GM10847 (cell line): ENCODE measurements around the gene PKD1.

Source experiments
- POLR2A ChIP-seq: IDR thresholded peaks from 2 replicates; pipeline ENCODE4 v1.6.1; 2011; ENCODE audit not compliant: insufficient read length; ENCODE audit errors: extremely low read depth

The PKD1 gene

GRCh38 chr16:2158262-2158638 lies 22.6 kb upstream of the PKD1 start:
- no peak for TF ChIP-seq POLR2A

DNA sequence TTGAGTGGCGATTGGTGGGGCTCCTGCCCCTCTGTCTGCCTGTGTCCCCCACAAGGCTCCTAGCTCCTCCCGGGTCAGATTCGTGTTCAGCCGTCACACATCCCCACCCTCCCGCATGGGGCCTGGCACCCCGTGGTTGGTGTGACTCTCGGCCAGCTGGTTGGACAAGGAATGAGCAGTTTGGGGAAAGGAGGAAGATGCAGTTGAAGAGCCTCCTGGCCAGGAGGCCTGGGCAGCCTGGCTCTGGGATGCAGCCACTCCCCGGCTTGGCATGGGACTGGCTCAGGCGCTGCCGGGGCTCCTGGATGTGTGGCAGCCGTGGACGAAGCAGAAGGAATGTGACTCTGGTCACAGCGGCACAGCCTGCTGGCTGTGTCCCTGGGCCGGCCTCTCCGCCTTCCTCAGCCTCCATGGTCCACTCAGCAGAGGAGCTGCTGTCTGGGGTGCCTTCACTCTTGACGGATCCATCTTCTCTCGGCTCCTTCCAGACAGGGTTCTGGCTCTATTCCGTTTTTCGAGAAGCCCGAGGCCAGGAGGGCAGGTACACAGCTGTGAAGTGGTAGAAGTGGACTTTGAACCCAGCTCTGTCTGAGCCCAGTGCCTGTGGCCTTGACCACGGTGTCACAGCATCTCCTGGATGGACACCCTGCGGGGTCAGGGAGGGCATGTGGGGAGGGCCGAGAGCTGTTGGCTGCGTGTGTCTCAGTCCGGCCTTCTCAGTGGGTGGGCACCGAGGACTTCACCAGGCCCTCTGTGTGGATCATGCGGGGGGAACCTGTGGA lies 22.0 kb upstream of the PKD1 start:
- no peak for TF ChIP-seq POLR2A

DNA sequence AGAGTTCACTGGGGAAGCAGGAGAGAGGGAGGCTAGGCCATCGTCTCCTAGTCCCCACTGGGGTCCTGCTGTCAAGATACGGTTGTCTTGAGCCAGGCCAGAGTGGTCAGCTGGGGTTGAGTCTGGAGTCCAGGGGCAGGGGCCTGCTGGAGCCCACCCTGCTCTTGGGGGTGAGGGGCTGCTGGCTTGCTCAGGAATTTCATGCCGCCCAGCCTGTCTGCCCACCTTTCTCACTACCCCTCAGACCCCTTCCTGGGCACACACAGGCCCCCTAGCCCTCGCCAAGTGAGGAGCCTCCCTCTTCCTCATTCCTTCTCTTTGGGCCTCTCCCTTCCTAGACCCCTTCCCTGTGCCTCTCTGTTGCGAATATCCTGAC lies 21.1 kb upstream of the PKD1 start:
- no peak for TF ChIP-seq POLR2A

- TF ChIP-seq POLR2A = no peak
Measured at GRCh38 chr16:2155977-2156848, 20.5 kb upstream of the PKD1 start.

DNA sequence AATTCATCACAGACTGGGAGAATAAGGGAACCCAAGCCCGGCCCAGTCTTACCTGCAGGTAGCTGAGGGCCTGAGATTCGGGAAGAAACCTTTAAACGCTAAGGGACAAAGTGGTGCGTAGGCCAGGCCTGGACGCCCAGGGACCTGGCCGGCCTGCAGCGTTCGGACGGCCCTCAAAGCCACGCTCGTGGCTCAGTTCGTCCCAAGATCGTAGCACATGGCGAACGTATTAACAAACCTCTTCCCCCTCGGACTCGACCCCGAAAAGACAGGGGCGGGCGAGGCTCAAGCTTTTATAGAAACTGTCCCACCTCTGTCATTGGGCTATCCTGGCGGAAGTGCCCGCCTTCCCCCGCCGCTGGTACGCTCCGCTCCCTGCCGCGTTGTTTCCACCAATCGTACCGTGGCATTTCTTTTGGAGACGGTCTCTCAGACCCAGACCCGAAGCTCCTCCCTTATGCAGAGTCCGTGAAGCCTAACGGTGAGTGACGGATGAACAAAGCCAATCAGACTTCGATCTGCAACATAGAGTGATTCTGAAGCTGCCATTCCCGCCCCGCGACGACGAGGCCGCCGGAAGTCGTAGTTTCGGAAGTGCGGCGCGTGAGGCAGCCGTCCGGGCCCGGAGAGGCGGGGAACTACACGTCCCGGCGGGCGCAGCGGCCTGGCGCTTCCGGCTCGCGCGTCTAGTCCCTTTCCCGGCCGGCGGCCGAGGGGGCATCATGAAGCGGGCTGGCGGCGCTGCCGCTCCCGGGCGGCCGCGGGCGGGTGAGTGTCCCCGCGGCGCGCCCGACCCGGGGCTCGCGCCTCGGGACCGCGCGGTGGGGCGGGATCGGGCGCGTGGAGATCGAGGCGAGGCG lies 19.6 kb upstream of the PKD1 start, which contains the start of gene TRAF7:
Gene TRAF7, plus strand, starts transcription at position 692 of the 860 bp plus-strand sequence. CDS start 8,139 bp downstream, outside the sequence.
- TF ChIP-seq POLR2A = peak; percentile 100

DNA sequence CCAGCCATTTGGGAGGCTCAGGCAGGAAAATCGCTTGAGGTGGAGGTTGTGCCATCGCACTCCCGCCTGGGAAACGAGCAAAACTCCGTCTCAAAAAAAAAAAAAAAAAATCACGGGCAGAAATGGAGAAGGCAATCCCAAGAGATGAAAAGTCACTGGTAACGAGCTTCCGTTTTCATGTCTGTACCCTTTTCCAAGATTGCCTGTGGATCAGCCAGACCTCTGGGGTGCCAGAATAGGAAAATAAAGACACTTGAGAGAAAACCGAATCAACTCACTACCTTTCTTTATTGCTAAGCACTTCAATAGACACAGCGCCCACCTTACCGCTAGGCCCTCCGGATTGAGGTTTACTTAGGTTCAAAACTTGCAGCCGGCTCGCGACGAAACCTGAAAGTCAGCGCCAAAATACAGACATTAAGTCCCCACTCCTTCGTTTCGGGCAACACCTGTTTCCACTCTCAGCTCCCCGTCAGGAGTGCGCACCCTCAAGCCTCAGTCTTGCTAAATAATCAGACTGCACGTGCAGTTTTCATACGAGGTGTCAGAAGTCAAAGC lies 18.9 kb upstream of the PKD1 start:
- TF ChIP-seq POLR2A = no peak

- peak; percentile 31 for TF ChIP-seq POLR2A
Measured at GRCh38 chr16:2152695-2153506, 17.2 kb upstream of the PKD1 start.

GRCh38 chr16:2151188-2152091 lies 15.7 kb upstream of the PKD1 start:
- TF ChIP-seq POLR2A = no peak

DNA sequence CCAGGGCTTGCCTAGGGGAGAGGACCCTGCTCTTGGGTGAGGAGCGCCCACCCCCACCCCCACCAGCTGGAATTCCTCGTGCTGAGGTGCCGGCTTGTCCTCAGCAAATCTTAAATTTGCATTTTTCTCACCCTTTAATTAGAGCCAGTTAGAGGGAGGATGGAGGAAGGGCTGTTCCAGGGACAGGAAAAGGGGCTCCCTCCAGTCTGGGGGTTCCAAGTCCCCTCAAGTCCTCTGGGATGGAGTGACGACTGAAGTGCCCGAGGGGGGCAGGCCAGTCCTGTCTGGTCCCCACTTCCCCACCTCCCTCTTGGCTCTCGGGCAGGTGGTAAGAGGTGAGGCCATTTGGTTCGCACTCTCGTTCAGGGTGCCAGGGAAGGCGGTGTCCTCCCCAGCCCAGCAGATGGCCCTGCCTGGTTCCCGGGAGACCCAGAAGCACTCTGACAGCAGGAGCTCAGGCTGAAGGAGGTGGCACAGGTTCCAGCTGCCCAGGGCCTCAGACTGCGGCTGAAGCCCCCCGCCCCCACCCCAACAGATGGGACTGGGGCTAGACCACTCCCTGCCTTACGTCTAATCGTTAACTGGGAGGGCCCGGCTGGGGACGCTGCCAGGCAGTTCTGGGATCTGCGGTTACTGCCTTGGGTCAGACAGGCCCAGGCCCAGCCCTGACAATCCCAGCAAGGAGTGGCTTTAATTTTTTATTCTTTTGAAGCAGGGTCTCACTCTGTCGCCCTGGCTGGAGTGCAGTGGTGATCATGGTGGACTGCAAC lies 14.9 kb upstream of the PKD1 start:
- no peak for TF ChIP-seq POLR2A

GRCh38 chr16:2149630-2150417 lies 14.1 kb upstream of the PKD1 start:
- peak; percentile 15 for TF ChIP-seq POLR2A

DNA sequence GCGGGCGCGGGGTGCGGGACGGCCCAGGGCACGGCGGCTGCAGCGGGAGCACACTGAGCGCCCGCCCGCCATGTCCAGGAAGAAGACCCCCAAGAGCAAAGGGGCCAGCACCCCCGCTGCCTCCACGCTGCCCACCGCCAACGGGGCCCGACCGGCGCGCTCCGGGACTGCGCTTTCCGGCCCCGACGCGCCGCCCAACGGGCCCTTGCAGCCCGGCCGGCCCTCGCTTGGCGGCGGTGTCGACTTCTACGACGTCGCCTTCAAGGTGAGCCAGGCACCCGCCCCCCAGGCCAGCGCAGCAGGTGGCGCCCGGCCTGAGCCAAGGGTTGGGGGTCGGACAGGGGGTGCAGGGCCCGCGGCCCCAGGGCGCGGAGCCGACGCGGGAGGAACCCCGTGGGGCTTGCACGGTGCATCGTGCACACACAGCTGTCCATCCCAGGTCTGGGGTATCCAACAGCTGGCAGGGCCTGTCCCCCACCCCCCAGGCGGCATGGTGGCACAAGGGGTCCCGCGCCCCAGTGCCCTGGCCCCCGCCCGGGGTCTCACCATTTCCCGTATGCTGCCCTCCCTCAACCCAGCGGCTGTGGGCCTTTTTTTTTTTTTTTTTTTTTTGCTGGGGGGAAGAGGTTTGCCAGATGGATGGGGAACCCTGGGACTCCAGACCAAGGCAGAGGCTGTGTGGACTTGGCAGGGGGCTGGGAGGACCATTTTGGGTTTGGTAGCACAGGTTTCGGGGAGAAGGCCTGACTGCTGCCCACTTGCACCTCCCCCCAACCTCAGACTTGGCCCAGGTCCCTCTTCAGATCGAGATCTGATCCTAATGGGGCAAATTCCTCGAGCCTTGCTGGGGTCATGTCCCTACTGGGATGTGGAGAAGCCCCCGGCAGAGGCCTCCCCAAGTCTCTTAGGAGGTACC lies 13.3 kb upstream of the PKD1 start:
- no peak for TF ChIP-seq POLR2A
